SK-N-SH (cell line): Measurements from ENCODE around the gene ALAS1. TPM values are rescaled to one million over a fixed set of nuclear protein-coding genes. Genes with fewer than 3 reads are reported as not detected.

Source experiments
- CTCF ChIA-PET: fragments of 300-600, 350-600 bp; formaldehyde crosslinking; extraction: SDS; loops from one replicate; lab custom pipeline; 2021; lab: Yijun Ruan, JAX
- POLR2A ChIA-PET: fragments of 350-600 bp; sonication (Branson Sonifier 250); formaldehyde crosslinking; extraction: SDS; loops from one replicate; lab custom pipeline; 2020; ENCODE audit warnings: antibody characterized with exemption, inconsistent platforms; lab: Yijun Ruan, JAX
- DNase-seq: peaks from one replicate; pipeline ENCODE4 v3.0.0; 2012
- H2AFZ ChIP-seq: fragments of 200-600 bp; sonication (generic); 2 replicates; pipeline ENCODE4 v1.8.1; 2016; ENCODE audit warnings: antibody characterized with exemption, mild to moderate bottlenecking, low read depth
- H3F3A ChIP-seq: fragments of 200-600 bp; sonication (generic); replicated peaks from 2 replicates; pipeline ENCODE3; 2016; ENCODE audit warnings: antibody characterized with exemption, mild to moderate bottlenecking; ENCODE audit not compliant: insufficient read depth
- H3K27ac ChIP-seq, 2 experiments: fragments of 200-500 bp in 1 of 2; fragments of 200-600 bp in 1 of 2; sonication (Bioruptor generic) in 1 of 2; sonication (generic), shearing (Covaris generic) in 1 of 2; 2 replicates each; pipeline versions ENCODE4 v1.5.1 to v1.6.1; 2014 to 2016; ENCODE audit warnings: low read depth in 2 of 2, inconsistent platforms in 1 of 2, low read length in 1 of 2, mild to moderate bottlenecking in 1 of 2, mixed read lengths in 1 of 2
- H3K27me3 ChIP-seq: fragments of 200-600 bp; sonication (generic), shearing (Covaris generic); 2 replicates; pipeline ENCODE4 v1.6.1; 2016; ENCODE audit warnings: mixed run types; ENCODE audit not compliant: insufficient read depth
- H3K36me3 ChIP-seq, 2 experiments: fragments of 200-500 bp in 1 of 2; fragments of 200-600 bp in 1 of 2; sonication (Bioruptor generic) in 1 of 2; sonication (generic) in 1 of 2; replicated peaks in 1 of 2; 2 replicates each; pipeline versions ENCODE3 to v1.5.1; 2014 to 2016; ENCODE audit warnings: low read length in 1 of 2, mild to moderate bottlenecking in 1 of 2; ENCODE audit not compliant: insufficient read depth in 2 of 2, control insufficient read depth in 1 of 2
- H3K4me1 ChIP-seq, 2 experiments: fragments of 200-500 bp in 1 of 2; fragments of 200-600 bp in 1 of 2; sonication (Bioruptor generic) in 1 of 2; sonication (generic), shearing (Covaris generic) in 1 of 2; 2 replicates each; pipeline versions ENCODE4 v1.5.1 to v1.6.1; 2014 to 2016; ENCODE audit warnings: low read depth in 1 of 2, low read length in 1 of 2, mixed run types in 1 of 2; ENCODE audit not compliant: insufficient read depth in 2 of 2, control insufficient read depth in 1 of 2
- H3K4me2 ChIP-seq: fragments of 200-600 bp; sonication (generic), shearing (Covaris generic); 2 replicates; pipeline ENCODE4 v1.6.1; 2017; ENCODE audit warnings: mixed run types
- H3K4me3 ChIP-seq, 2 experiments: fragments of 200-500 bp in 1 of 2; fragments of 200-600 bp in 1 of 2; sonication (Bioruptor generic) in 1 of 2; sonication (generic), shearing (Covaris generic) in 1 of 2; 2 replicates each; pipeline versions ENCODE4 v1.5.1 to v1.8.1; 2014 to 2016; ENCODE audit warnings: low read depth in 2 of 2, inconsistent platforms in 1 of 2, low read length in 1 of 2, mild to moderate bottlenecking in 1 of 2, mixed read lengths in 1 of 2, moderate library complexity in 1 of 2
- H3K79me2 ChIP-seq: fragments of 200-600 bp; sonication (generic); 2 replicates; pipeline ENCODE4 v1.8.1; 2017; ENCODE audit warnings: mild to moderate bottlenecking; ENCODE audit not compliant: insufficient read depth
- H3K9ac ChIP-seq: fragments of 200-600 bp; sonication (generic); 2 replicates; pipeline ENCODE4 v1.6.1; 2017; ENCODE audit warnings: mixed run types
- H3K9me2 ChIP-seq: fragments of 200-600 bp; sonication (generic); 2 replicates; pipeline ENCODE4 v1.6.1; 2017; ENCODE audit warnings: mixed run types
- H3K9me3 ChIP-seq: fragments of 200-600 bp; sonication (generic); 2 replicates; pipeline ENCODE4 v1.6.1; 2017; ENCODE audit warnings: mixed run types, mild to moderate bottlenecking, moderate library complexity
- H4K20me1 ChIP-seq: fragments of 200-600 bp; sonication (generic); 2 replicates; pipeline ENCODE4 v1.6.1; 2017; ENCODE audit warnings: mild to moderate bottlenecking, mixed run types; ENCODE audit not compliant: insufficient read depth
- ELF1 ChIP-seq: IDR thresholded peaks from 2 replicates; pipeline ENCODE4 v1.4.0; 2012
- EP300 ChIP-seq, 2 experiments: IDR thresholded peaks; 2 replicates each; pipeline versions ENCODE4 v1.4.0 to v1.6.1; 2012; ENCODE audit warnings: borderline replicate concordance in 1 of 2, low read depth in 1 of 2, low read length in 1 of 2
- GABPA ChIP-seq: IDR thresholded peaks from 2 replicates; pipeline ENCODE4 v1.4.0; 2012; ENCODE audit warnings: low read depth, mild to moderate bottlenecking
- GATA2 ChIP-seq: sonication (generic); formaldehyde crosslinking; IDR thresholded peaks from 2 replicates; pipeline ENCODE4 v1.5.0; 2020; ENCODE audit warnings: mild to moderate bottlenecking, missing genetic modification reagents
- MEF2A ChIP-seq: IDR thresholded peaks from 2 replicates; pipeline ENCODE4 v1.4.0; 2012; ENCODE audit warnings: low read depth, borderline replicate concordance
- NFIC ChIP-seq: IDR thresholded peaks from 2 replicates; pipeline ENCODE4 v1.4.0; 2012; ENCODE audit warnings: borderline replicate concordance
- RAD21 ChIP-seq: IDR thresholded peaks from 2 replicates; pipeline ENCODE4 v1.6.1; 2012; ENCODE audit warnings: mild to moderate bottlenecking, low read length
- SIN3A ChIP-seq: IDR thresholded peaks from 2 replicates; pipeline ENCODE4 v1.6.1; 2012; ENCODE audit warnings: low read depth, mild to moderate bottlenecking, low read length, moderate library complexity, borderline replicate concordance
- SMC3 ChIP-seq: IDR thresholded peaks from 2 replicates; pipeline ENCODE4 v1.6.1; 2012; ENCODE audit warnings: low read depth, low read length, improper control_type of control experiment
- TEAD4 ChIP-seq: IDR thresholded peaks from 2 replicates; pipeline ENCODE4 v1.4.0; 2012; ENCODE audit warnings: mild to moderate bottlenecking, borderline replicate concordance; ENCODE audit not compliant: insufficient read depth
- WGBS: methylation state at CpG from one replicate; pipeline ENCODE4 v1.1.6; 2017; ENCODE audit warnings: low lambda C conversion rate; 5-methylcytosine and 5-hydroxymethylcytosine counted together
- polyA plus RNA-seq, 3 experiments: library from polyadenylated mRNA; depleted of rRNA; stranded (reverse); fragments of >200 nt; gene quantifications; 2 replicates each; pipeline ENCODE4 v1.2.3, GENCODE V29; 2012
- TF ChIP-seq, protein P1 (sequence below): IDR thresholded peaks from 2 replicates; pipeline ENCODE4; 2012
- TF ChIP-seq, protein P2 (sequence below): IDR thresholded peaks from 2 replicates; pipeline ENCODE4 v1.4.0; 2012; ENCODE audit warnings: low read depth, borderline replicate concordance
- TF ChIP-seq, protein P3 (sequence below): fragments of 200-600 bp; sonication (generic); IDR thresholded peaks from 2 replicates; pipeline ENCODE4 v1.6.1; 2017; ENCODE audit warnings: antibody characterized with exemption, mild to moderate bottlenecking, moderate library complexity
- TF ChIP-seq, protein P4 (sequence below): fragments of 150-350 bp; IDR thresholded peaks from 2 replicates; pipeline ENCODE4 v1.6.1; 2017; ENCODE audit warnings: antibody characterized with exemption, low read length, low read depth, borderline replicate concordance

The ALAS1 gene
- polyA plus RNA-seq, 1 of the 3 experiments (the other 2 are of a cell fraction) = 47.9 TPM

DNA sequence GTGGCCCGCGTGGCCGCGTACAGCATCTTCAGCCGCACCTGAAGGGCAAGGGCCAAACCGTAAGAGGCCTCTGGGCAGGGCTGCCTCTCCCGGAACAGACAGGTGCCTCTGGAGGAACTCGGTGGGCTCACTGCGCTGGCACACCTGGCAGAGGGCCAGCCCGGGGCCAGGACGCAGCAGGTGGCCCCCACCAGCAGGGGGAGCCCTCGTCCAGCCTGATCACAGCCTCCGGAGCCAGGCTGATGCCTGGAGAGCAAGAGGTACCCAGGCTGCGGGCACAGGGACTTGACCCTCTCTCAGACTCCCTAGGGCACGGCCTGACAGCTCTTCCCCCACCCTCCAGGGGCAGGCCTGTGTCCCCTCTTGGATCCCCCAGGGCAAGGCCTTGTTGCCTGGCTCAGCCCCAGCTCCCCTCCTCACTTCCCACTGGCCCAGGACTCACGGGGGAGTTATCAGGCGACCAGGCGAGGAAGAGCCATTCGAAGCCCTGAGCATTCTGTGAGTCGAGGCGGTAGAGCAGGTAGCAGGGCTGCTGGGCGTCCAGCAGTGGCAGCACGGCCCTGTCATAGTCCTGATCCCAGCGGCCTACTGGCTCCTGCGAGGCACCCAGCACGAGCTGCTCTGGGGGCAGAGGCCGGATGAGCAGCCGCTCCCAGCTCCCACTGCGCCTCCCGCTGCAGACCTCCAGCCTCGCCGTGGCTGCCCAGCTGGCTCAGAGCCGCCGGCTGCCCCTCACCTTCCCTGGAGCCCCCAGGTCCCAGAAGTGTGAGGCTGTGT is 33.7 kb downstream of the ALAS1 start:
- Histone ChIP-seq H3K27me3 (no peaks in the 10 kb centered on the region), H3K9ac (no peak overlapping the region), H2AFZ (no peak overlapping the region), H3K36me3 (peaks cover 16 to 42% of the 10 kb centered on the region in 2 experiments), H3K4me2 (no peak overlapping the region), H3K9me2 (no peaks in the 10 kb centered on the region), H3K4me3 (no peak overlapping the region), H3F3A (no peaks in the 10 kb centered on the region), H3K9me3 (no peaks in the 10 kb centered on the region), H3K4me1 (peaks cover 2 to 15% of the 10 kb centered on the region in 2 experiments; a peak in 3 of 4 replicates), H3K27ac (no peak overlapping the region), H3K79me2 (peaks cover 49% of the 10 kb centered on the region), H4K20me1 (peaks cover 23% of the 10 kb centered on the region)
- WGBS = 90% methylated on average over 17 of the region's 34 CpGs
- CTCF ChIA-PET = interaction anchor here (0.6 to 11.8 kb wide), 29 partner anchors 10 to 231 kb away, joined by 3 to 257 read pairs (median 5); partner anchors contain the start of genes PPM1M, TLR9 and WDR82
- DNase-seq = peak; percentile 90
- TF ChIP-seq TEAD4 = no peak
- peak; percentile 44 for TF ChIP-seq SMC3
- no peak for TF ChIP-seq ELF1
- TF ChIP-seq MEF2A = no peak
- TF ChIP-seq, protein P1, sequence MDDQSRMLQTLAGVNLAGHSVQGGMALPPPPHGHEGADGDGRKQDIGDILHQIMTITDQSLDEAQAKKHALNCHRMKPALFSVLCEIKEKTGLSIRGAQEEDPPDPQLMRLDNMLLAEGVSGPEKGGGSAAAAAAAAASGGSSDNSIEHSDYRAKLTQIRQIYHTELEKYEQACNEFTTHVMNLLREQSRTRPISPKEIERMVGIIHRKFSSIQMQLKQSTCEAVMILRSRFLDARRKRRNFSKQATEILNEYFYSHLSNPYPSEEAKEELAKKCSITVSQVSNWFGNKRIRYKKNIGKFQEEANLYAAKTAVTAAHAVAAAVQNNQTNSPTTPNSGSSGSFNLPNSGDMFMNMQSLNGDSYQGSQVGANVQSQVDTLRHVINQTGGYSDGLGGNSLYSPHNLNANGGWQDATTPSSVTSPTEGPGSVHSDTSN = no peak
- TF ChIP-seq SIN3A = no peak
- peak; percentile 62 for TF ChIP-seq RAD21
- TF ChIP-seq, protein P2, sequence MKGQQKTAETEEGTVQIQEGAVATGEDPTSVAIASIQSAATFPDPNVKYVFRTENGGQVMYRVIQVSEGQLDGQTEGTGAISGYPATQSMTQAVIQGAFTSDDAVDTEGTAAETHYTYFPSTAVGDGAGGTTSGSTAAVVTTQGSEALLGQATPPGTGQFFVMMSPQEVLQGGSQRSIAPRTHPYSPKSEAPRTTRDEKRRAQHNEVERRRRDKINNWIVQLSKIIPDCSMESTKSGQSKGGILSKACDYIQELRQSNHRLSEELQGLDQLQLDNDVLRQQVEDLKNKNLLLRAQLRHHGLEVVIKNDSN = no peak
- TF ChIP-seq, protein P3, sequence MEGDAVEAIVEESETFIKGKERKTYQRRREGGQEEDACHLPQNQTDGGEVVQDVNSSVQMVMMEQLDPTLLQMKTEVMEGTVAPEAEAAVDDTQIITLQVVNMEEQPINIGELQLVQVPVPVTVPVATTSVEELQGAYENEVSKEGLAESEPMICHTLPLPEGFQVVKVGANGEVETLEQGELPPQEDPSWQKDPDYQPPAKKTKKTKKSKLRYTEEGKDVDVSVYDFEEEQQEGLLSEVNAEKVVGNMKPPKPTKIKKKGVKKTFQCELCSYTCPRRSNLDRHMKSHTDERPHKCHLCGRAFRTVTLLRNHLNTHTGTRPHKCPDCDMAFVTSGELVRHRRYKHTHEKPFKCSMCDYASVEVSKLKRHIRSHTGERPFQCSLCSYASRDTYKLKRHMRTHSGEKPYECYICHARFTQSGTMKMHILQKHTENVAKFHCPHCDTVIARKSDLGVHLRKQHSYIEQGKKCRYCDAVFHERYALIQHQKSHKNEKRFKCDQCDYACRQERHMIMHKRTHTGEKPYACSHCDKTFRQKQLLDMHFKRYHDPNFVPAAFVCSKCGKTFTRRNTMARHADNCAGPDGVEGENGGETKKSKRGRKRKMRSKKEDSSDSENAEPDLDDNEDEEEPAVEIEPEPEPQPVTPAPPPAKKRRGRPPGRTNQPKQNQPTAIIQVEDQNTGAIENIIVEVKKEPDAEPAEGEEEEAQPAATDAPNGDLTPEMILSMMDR = peak; percentile 75
- peak; percentile 82 for TF ChIP-seq NFIC
- no peak for TF ChIP-seq GABPA
- TF ChIP-seq, protein P4, sequence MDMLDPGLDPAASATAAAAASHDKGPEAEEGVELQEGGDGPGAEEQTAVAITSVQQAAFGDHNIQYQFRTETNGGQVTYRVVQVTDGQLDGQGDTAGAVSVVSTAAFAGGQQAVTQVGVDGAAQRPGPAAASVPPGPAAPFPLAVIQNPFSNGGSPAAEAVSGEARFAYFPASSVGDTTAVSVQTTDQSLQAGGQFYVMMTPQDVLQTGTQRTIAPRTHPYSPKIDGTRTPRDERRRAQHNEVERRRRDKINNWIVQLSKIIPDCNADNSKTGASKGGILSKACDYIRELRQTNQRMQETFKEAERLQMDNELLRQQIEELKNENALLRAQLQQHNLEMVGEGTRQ = no peak
- no peak for TF ChIP-seq EP300 (IDR thresholded peaks at IDR 0.05; ENCODE audit: borderline replicate concordance in 1 of 2, low read depth in 1 of 2, low read length in 1 of 2)
- TF ChIP-seq GATA2 (CRISPR knock-in tag) = no peak
- POLR2A ChIA-PET = no interaction called here
